Transverse colon (tissue), 4 donors: ENCODE results near the gene ALDH3A1.

Experiments
- CTCF ChIP-seq, 5 experiments: fragments of 200-600 bp in 3 of 5; fragments of 450-650 bp in 2 of 5; sonication (generic) in 3 of 5; IDR thresholded peaks; 1 replicate in 2 of 5; 2 replicates in 3 of 5; pipeline ENCODE4 v1.5.1; 2016 to 2017; ENCODE audit warnings: antibody characterized with exemption in 5 of 5, inconsistent platforms in 3 of 5, mild to moderate bottlenecking in 2 of 5, moderate library complexity in 1 of 5
- EP300 ChIP-seq: sonication (generic); formaldehyde crosslinking; IDR thresholded peaks from one replicate; pipeline ENCODE4 v1.6.1; 2017; ENCODE audit warnings: antibody characterized with exemption, low read depth
- POLR2A ChIP-seq: fragments of 450-650 bp; IDR thresholded peaks from one replicate; pipeline ENCODE4 v1.6.1; 2016; ENCODE audit warnings: antibody characterized with exemption, mild to moderate bottlenecking, moderate library complexity
- POLR2AphosphoS5 ChIP-seq, 3 donors: sonication (generic); formaldehyde crosslinking; IDR thresholded peaks; one replicate each; pipeline ENCODE4 v1.6.1; 2016; ENCODE audit warnings: antibody characterized with exemption in 3 of 3

GRCh38 chr17:19744922-19745757 lies 3.0 kb downstream of the ALDH3A1 start:
- TF ChIP-seq CTCF (IDR thresholded peaks at IDR 0.05), result peak; percentile 88 to 98 (median 95)
- TF ChIP-seq POLR2A, result peak; percentile 10
- peak in 2 of 3 donors; percentile 45 to 52 for TF ChIP-seq POLR2AphosphoS5 (IDR thresholded peaks at IDR 0.05)
- TF ChIP-seq EP300, result no peak
